ENCODE results near the gene FARP1. TPM values are rescaled to one million over a fixed set of nuclear protein-coding genes. Genes with fewer than 3 reads are reported as not detected.

FARP1 gene
- total and polyA plus RNA-seq, 7 donors, result 6.9 to 96.4 (median 32.9) TPM

DNA sequence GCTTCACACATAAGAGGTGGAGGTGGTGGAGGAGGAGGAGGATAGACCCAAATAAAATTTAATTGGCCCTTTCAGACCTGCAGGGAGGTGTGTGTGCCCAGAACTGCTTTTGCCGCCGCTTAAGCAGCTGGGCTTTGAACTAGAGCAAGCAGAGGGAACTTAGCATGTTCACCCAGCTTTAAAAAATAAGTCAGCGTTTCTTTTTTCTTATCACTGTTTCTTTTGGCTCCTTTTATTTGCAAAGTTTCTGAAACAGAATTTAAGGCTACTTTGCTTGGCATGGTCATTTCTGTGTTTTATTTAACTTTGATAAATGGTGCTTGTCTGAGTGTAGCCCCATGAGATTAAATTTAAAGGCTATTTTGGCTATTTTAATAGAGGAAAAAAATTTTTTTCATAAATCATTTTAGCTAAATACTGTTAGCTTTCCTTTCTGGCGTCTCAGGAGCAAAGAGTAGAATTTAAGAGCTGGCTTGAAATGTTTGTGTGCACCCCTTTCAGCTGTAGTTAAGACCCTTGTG, 77.4 kb downstream of the FARP1 start:
- Histone ChIP-seq H3K36me3 (no peaks in the 10 kb centered on the region), H3K27me3 (no peaks in the 10 kb centered on the region), H3K4me3 (no peak overlapping the region), H3K27ac (peak overlapping the region in 1 of 4 donors; percentile 39), H3K9me3 (no peaks in the 10 kb centered on the region), H3K4me1 (peaks cover 0 to 65% (median 33%) of the 10 kb centered on the region in 4 donors)
- intact Hi-C loops (cut with DNase I), result no loop called here
- no peak for DNase-seq
- TF ChIP-seq EP300 (IDR thresholded peaks at IDR 0.05), result no peak
- TF ChIP-seq CTCF (IDR thresholded peaks at IDR 0.05), result no peak
- no peak for TF ChIP-seq POLR2AphosphoS5 (IDR thresholded peaks at IDR 0.05)
- no peak for TF ChIP-seq POLR2A (IDR thresholded peaks at IDR 0.05)
- WGBS, 2 donors, result 59 to 67% methylated on average over 4 of the region's 4 CpGs

DNA sequence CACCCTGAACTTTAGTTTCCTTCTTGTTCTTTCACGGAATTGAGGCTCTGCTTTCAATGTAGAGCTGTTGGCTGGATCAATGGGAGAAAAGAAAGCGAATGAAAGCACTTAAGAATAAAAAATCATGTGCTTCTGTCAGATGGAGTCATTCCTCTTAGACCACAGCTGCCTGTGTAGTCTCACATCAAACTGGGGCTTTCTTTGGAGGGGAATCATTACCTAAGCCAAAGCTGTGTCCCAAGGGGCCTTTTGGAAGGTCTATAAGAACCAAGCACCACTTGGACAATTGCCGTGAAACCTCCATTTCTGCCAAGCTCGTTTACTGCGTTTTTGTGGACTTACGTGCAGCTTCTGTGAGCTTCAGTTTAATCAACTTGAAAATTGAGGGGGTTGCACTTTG, 78.3 kb downstream of the FARP1 start:
- TF ChIP-seq EP300 (IDR thresholded peaks at IDR 0.05) (no peak), POLR2A (IDR thresholded peaks at IDR 0.05) (no peak), POLR2AphosphoS5 (IDR thresholded peaks at IDR 0.05) (no peak), CTCF (IDR thresholded peaks at IDR 0.05) (no peak)
- H3K27me3 ChIP-seq, result no peaks in the 10 kb centered on the region
- H3K36me3 ChIP-seq, result no peaks in the 10 kb centered on the region
- DNase-seq, result no peak
- WGBS, 2 donors, result 84 to 85% methylated on average over 6 of the region's 6 CpGs
- H3K27ac ChIP-seq, result peak overlapping the region in 1 of 4 donors; percentile 39
- peaks cover 0 to 69% (median 39%) of the 10 kb centered on the region in 4 donors for H3K4me1 ChIP-seq
- intact Hi-C loops (cut with DNase I), result no loop called here
- no peak overlapping the region for H3K4me3 ChIP-seq
- no peaks in the 10 kb centered on the region for H3K9me3 ChIP-seq

- WGBS, 2 donors, result 14 to 74% methylated on average over 5 of the region's 5 CpGs
- Histone ChIP-seq H3K27me3 (no peaks in the 10 kb centered on the region), H3K9me3 (no peaks in the 10 kb centered on the region), H3K27ac (no peak overlapping the region), H3K36me3 (no peaks in the 10 kb centered on the region), H3K4me1 (peaks cover 0 to 68% (median 40%) of the 10 kb centered on the region in 4 donors), H3K4me3 (no peak overlapping the region)
- intact Hi-C loops (cut with DNase I), result no loop called here
- TF ChIP-seq EP300 (IDR thresholded peaks at IDR 0.05), result no peak
- no peak for TF ChIP-seq POLR2A (IDR thresholded peaks at IDR 0.05)
- no peak for TF ChIP-seq CTCF (IDR thresholded peaks at IDR 0.05)
- TF ChIP-seq POLR2AphosphoS5 (IDR thresholded peaks at IDR 0.05), result no peak
- no peak for DNase-seq
Measured at GRCh38 chr13:98222081-98222554, 79.2 kb downstream of the FARP1 start.

DNA sequence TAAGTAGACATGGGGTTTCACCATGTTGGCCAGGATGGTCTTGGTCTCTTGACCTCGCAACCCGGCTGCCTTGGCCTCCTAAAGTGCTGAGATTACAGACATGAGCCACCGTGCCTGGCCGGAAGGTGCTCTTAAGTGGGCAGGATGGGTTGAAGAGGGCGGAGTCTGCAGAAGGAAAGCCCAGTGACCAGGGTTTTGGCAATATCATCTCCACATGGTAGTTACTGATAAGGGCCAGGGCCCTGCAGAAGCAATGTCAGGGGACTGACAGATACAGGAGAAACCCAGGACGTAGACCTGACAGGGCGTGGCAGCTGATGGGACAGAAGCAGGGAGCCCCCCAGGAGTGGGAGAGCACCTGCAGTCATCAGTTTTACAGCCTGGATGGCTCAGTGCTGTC, 79.9 kb downstream of the FARP1 start:
- peaks cover 0 to 67% (median 40%) of the 10 kb centered on the region in 4 donors for H3K4me1 ChIP-seq
- DNase-seq, result no peak
- intact Hi-C loops (cut with DNase I), result no loop called here
- TF ChIP-seq EP300 (IDR thresholded peaks at IDR 0.05) (no peak), POLR2AphosphoS5 (IDR thresholded peaks at IDR 0.05) (no peak), CTCF (IDR thresholded peaks at IDR 0.05) (no peak), POLR2A (IDR thresholded peaks at IDR 0.05) (no peak)
- no peaks in the 10 kb centered on the region for H3K36me3 ChIP-seq
- 48 to 78% methylated on average over 7 of the region's 7 CpGs for WGBS, 2 donors
- no peaks in the 10 kb centered on the region for H3K27me3 ChIP-seq
- no peak overlapping the region for H3K27ac ChIP-seq
- H3K9me3 ChIP-seq, result no peaks in the 10 kb centered on the region
- H3K4me3 ChIP-seq, result no peak overlapping the region

- no peak for TF ChIP-seq EP300 (IDR thresholded peaks at IDR 0.05)
- TF ChIP-seq POLR2A (IDR thresholded peaks at IDR 0.05), result no peak
- TF ChIP-seq CTCF (IDR thresholded peaks at IDR 0.05), result no peak
- no peak for TF ChIP-seq POLR2AphosphoS5 (IDR thresholded peaks at IDR 0.05)
- DNase-seq, result no peak
- Histone ChIP-seq H3K9me3 (no peaks in the 10 kb centered on the region), H3K27ac (no peak overlapping the region), H3K4me1 (peaks cover 0 to 68% (median 41%) of the 10 kb centered on the region in 4 donors), H3K36me3 (no peaks in the 10 kb centered on the region), H3K4me3 (no peak overlapping the region), H3K27me3 (no peaks in the 10 kb centered on the region)
- intact Hi-C loops (cut with DNase I), result no loop called here
Measured at GRCh38 chr13:98223741-98224140, 80.8 kb downstream of the FARP1 start.

Data from sigmoid colon (tissue), 7 donors.